NCI-H1048 (cell line): ENCODE results near the gene SLCO3A1.

Experiments used
- DNase-seq: peaks from one replicate; lab custom pipeline; 2025; lab: John Stamatoyannopoulos, UW

The SLCO3A1 gene

GRCh38 chr15:91861223-91861622 lies 7.7 kb downstream of the SLCO3A1 start:
- DNase-seq: no peak

GRCh38 chr15:91862891-91863504 lies 9.5 kb downstream of the SLCO3A1 start:
- DNase-seq: no peak

- DNase-seq: no peak
Measured at GRCh38 chr15:91863621-91864255, 10.2 kb downstream of the SLCO3A1 start.

- DNase-seq: no peak
Measured at GRCh38 chr15:91864664-91865063, 11.2 kb downstream of the SLCO3A1 start.

- no peak for DNase-seq
Measured at GRCh38 chr15:91865486-91865885, 12.0 kb downstream of the SLCO3A1 start.

GRCh38 chr15:91865950-91866349 lies 12.4 kb downstream of the SLCO3A1 start:
- DNase-seq: no peak

- no peak for DNase-seq
Measured at GRCh38 chr15:91866371-91866905, 12.9 kb downstream of the SLCO3A1 start.

GRCh38 chr15:91866971-91867372 lies 13.5 kb downstream of the SLCO3A1 start:
- DNase-seq: no peak

GRCh38 chr15:91867581-91868026 lies 14.1 kb downstream of the SLCO3A1 start:
- no peak for DNase-seq

- no peak for DNase-seq
Measured at GRCh38 chr15:91870876-91871537, 17.5 kb downstream of the SLCO3A1 start.

- no peak for DNase-seq
Measured at GRCh38 chr15:91871837-91872236, 18.3 kb downstream of the SLCO3A1 start.

GRCh38 chr15:91872356-91873137 lies 19.0 kb downstream of the SLCO3A1 start:
- no peak for DNase-seq

GRCh38 chr15:91873138-91873536 lies 19.6 kb downstream of the SLCO3A1 start:
- no peak for DNase-seq

GRCh38 chr15:91874171-91874570 lies 20.7 kb downstream of the SLCO3A1 start:
- no peak for DNase-seq

GRCh38 chr15:91874992-91875660 lies 21.6 kb downstream of the SLCO3A1 start:
- DNase-seq: no peak

- no peak for DNase-seq
Measured at GRCh38 chr15:91876187-91876586, 22.7 kb downstream of the SLCO3A1 start.

- no peak for DNase-seq
Measured at GRCh38 chr15:91878319-91878870, 24.9 kb downstream of the SLCO3A1 start.

GRCh38 chr15:91879158-91879557 lies 25.6 kb downstream of the SLCO3A1 start:
- no peak for DNase-seq

- no peak for DNase-seq
Measured at GRCh38 chr15:91880373-91880772, 26.9 kb downstream of the SLCO3A1 start.

- no peak for DNase-seq
Measured at GRCh38 chr15:91881569-91882297, 28.2 kb downstream of the SLCO3A1 start.
